ENCODE data around the gene AHR. TPM values are rescaled to one million over a fixed set of nuclear protein-coding genes. Genes with fewer than 3 reads are reported as not detected.

Gene AHR
- total RNA-seq, 1 experiment from 2014 or later = 6.1 TPM

GRCh38 chr7:17333221-17333620, 34.8 kb downstream of the AHR start:
- no peak overlapping the region for H2BK12ac ChIP-seq (ENCODE audit: insufficient read length, low read depth, low read length)
- Mint-ChIP-seq H3K36me3 (ENCODE audit: insufficient read depth in 1 of 3, low read depth in 3 of 3) (peaks cover 3 to 21% (median 19%) of the 10 kb centered on the region in 3 experiments), H3K27me3 (ENCODE audit: low read depth) (no peaks in the 10 kb centered on the region), H3K9me3 (peaks cover 0 to 1% of the 10 kb centered on the region in 2 experiments; a peak in 2 of 5 replicates), H3K27ac (no peak overlapping the region), H3K4me3 (no peak overlapping the region), H3K4me1 (no peaks in the 10 kb centered on the region)
- no peaks in the 10 kb centered on the region for H3K79me1 ChIP-seq (ENCODE audit: insufficient read depth, low read depth, low read length, poor library complexity, severe bottlenecking)
- no peaks in the 10 kb centered on the region for H3K79me2 ChIP-seq (ENCODE audit: insufficient read depth, low read length)
- H2BK20ac ChIP-seq (ENCODE audit: low read depth, low read length, poor library complexity, severe bottlenecking) = no peak overlapping the region
- H3K27me3 ChIP-seq (ENCODE audit: insufficient read depth, low read length) = no peaks in the 10 kb centered on the region
- H3K56ac ChIP-seq (ENCODE audit: insufficient read length, low read depth, low read length) = no peak overlapping the region
- H2BK120ac ChIP-seq (ENCODE audit: low read depth, low read length, poor library complexity, severe bottlenecking) = no peak overlapping the region
- H3K4me1 ChIP-seq (ENCODE audit: insufficient read depth, low read length) = no peaks in the 10 kb centered on the region
- H3K9ac ChIP-seq (ENCODE audit: extremely low read depth, insufficient read length, low read length) = no peak overlapping the region
- H3K14ac ChIP-seq (ENCODE audit: insufficient read depth, low read length) = no peak overlapping the region
- H3K9me3 ChIP-seq (ENCODE audit: control insufficient read depth, low read depth, low read length) = no peaks in the 10 kb centered on the region
- no peak for DNase-seq
- H2AFZ ChIP-seq (ENCODE audit: low read length) = no peak overlapping the region
- TF ChIP-seq CTCF (conservative IDR thresholded peaks at IDR 0.05) = no peak
- H4K91ac ChIP-seq (ENCODE audit: insufficient read length, low read depth, low read length) = no peak overlapping the region
- no peaks in the 10 kb centered on the region for H3K23me2 ChIP-seq (ENCODE audit: insufficient read length, low read depth, low read length, poor library complexity, severe bottlenecking)
- H2BK5ac ChIP-seq (ENCODE audit: insufficient read length, low read length) = no peak overlapping the region
- H3K27ac ChIP-seq (ENCODE audit: insufficient read length, low read depth, low read length) = no peak overlapping the region
- H3K4ac ChIP-seq (ENCODE audit: low read depth, low read length) = no peak overlapping the region
- no peak overlapping the region for H2BK15ac ChIP-seq (ENCODE audit: low read depth, low read length)
- H3T11ph ChIP-seq (ENCODE audit: low read length) = no peak overlapping the region
- H2AK5ac ChIP-seq (ENCODE audit: insufficient read length, low read length) = no peak overlapping the region
- no peak overlapping the region for H3K23ac ChIP-seq (ENCODE audit: insufficient read length, low read depth, low read length)
- H4K5ac ChIP-seq (ENCODE audit: insufficient read length, low read depth, low read length) = no peak overlapping the region
- no peak overlapping the region for H3K4me2 ChIP-seq (ENCODE audit: insufficient read depth, insufficient read length, low read length)
- no peak overlapping the region for H3K18ac ChIP-seq (ENCODE audit: insufficient read length, low read depth, low read length)
- no peak overlapping the region for H4K8ac ChIP-seq (replicated peaks; ENCODE audit: insufficient read length, low read depth, low read length)
- H4K20me1 ChIP-seq (ENCODE audit: control insufficient read depth, insufficient read depth, insufficient read length) = no peaks in the 10 kb centered on the region

Measured in H9 (cell line).